ENCODE data around the gene ODAD4. TPM values are rescaled to one million over a fixed set of nuclear protein-coding genes. Genes with fewer than 3 reads are reported as not detected.

Gene ODAD4
- total RNA-seq, 1 donor from 2014 or later: 0.98 TPM

DNA sequence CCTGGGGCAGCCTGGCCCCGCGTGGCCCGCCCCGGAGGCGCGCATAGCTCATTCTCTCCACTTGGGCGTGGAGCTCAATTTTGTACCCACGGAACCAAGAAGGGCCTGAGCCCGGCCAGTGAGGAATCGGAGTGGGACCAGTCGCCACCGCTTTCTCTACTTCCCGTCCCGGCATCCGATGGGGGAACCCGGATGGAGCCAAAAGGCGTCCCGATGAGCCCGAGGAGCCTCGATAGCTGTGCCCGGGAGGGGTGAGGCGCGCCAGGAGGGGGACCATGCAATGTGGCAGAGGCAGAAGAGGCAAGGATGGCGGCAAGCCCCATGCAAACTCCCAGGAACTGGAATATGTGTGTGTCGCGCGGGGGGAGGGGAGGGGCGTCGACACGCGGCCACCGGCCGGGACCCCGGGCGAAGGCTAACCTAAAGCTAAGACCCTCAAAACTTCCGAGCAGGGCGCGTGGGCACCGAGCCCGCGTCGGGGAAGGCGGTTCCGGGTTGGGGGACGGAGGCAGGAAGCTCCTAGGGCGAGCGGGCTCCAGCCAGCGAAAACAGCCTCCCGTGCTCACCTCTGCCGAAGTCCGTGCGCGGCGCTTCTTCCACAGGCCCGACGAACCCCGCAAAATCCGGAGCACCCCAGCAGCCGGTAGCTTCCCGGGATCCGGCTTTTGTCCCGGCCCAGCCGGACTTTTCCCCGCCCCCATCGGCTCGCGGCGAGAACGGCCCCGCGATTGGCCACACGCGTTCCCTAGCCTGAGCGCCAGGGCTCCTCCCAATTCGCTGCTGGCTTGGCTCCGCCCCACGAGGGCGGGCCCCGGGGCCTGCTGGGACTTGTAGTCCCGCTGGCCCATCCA lies 11.9 kb upstream of the ODAD4 start, which contains the start of gene ACLY:
ACLY (minus strand) TSS at position 638 of the 851 bp plus-strand sequence. CDS start 5,078 bp downstream, outside the sequence.
- Mint-ChIP-seq H3K27ac (ENCODE audit: unreplicated experiment) (peak within 1 kb of the TSS; percentile 70), H3K9me3 (ENCODE audit: unreplicated experiment) (no peaks in the 10 kb centered on the region), H3K27me3 (ENCODE audit: low read depth, unreplicated experiment) (no peaks in the 10 kb centered on the region), H3K36me3 (ENCODE audit: low read depth, unreplicated experiment) (peaks cover 8% of the 10 kb centered on the region), H3K4me3 (ENCODE audit: unreplicated experiment) (peak within 1 kb of the TSS; percentile 90), H3K4me1 (ENCODE audit: low read depth, unreplicated experiment) (peaks cover 33% of the 10 kb centered on the region)
- peaks cover 51% of the 10 kb centered on the region for H4K20me1 ChIP-seq (ENCODE audit: insufficient read depth, low read length)
- no peaks in the 10 kb centered on the region for H3K36me3 ChIP-seq (ENCODE audit: insufficient read depth, low read length)
- no peak for FAIRE-seq
- peak within 1 kb of the TSS; percentile 98 for H2AFZ ChIP-seq (ENCODE audit: low read depth, low read length)
- H3K27me3 ChIP-seq (ENCODE audit: insufficient read depth, low read length): no peaks in the 10 kb centered on the region
- H3K27ac ChIP-seq (ENCODE audit: low read depth, low read length): peak within 1 kb of the TSS; percentile 85
- H3K4me2 ChIP-seq (ENCODE audit: low read length): peak within 1 kb of the TSS; percentile 98
- peak; percentile 84 for DNase-seq (ENCODE audit: low read depth)
- no peak for TF ChIP-seq EZH2 (IDR thresholded peaks at IDR 0.05; ENCODE audit: insufficient read depth, low read length)
- TF ChIP-seq, protein P1, sequence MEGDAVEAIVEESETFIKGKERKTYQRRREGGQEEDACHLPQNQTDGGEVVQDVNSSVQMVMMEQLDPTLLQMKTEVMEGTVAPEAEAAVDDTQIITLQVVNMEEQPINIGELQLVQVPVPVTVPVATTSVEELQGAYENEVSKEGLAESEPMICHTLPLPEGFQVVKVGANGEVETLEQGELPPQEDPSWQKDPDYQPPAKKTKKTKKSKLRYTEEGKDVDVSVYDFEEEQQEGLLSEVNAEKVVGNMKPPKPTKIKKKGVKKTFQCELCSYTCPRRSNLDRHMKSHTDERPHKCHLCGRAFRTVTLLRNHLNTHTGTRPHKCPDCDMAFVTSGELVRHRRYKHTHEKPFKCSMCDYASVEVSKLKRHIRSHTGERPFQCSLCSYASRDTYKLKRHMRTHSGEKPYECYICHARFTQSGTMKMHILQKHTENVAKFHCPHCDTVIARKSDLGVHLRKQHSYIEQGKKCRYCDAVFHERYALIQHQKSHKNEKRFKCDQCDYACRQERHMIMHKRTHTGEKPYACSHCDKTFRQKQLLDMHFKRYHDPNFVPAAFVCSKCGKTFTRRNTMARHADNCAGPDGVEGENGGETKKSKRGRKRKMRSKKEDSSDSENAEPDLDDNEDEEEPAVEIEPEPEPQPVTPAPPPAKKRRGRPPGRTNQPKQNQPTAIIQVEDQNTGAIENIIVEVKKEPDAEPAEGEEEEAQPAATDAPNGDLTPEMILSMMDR (IDR thresholded peaks at IDR 0.05; ENCODE audit: insufficient read depth, low read depth, low read length): no peak
- peak within 1 kb of the TSS; percentile 90 for H3K4me3 ChIP-seq (ENCODE audit: insufficient read depth, low read depth, low read length)
- peaks cover 45% of the 10 kb centered on the region for H3K4me1 ChIP-seq (ENCODE audit: insufficient read depth, low read length)
- H3K9ac ChIP-seq (ENCODE audit: low read length): peak within 1 kb of the TSS; percentile 95
- peaks cover 53% of the 10 kb centered on the region for H3K79me2 ChIP-seq (ENCODE audit: insufficient read depth, low read length)
- H3K9me3 ChIP-seq (ENCODE audit: insufficient read depth, low read depth, low read length): no peaks in the 10 kb centered on the region

DNA sequence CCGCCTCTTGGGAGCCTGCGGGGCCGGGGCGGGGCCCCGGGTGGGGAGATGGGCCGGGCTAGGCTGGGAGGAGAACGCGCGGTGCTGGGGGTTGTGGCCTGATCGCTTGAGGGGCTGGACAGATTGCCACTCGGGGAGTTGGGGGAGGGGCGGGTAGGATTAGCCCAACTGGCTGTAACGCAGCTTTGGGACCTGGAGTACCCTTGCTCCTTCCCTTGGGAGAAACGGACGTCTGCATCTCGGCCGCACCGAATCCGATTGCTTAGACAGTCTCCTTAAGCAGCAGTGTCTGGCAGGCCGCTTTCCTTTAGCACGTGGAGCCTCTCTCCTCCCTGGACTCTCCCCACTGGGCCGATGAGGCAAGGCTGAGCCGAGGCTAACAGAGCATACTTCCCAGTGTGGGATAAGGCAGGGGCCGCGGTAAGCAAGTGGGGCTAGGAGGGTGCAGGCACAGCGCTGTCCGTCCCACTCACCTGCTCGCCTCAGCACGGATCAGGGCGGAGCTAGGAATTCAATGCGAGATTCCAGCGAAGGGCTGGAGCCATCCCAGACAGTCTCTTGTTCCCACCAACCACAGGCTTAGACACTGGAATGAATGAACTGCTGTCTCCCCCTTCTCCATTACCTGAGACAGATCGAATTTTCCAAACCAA lies 11.1 kb upstream of the ODAD4 start:
- Histone ChIP-seq H3K36me3 (ENCODE audit: insufficient read depth, low read length) (no peaks in the 10 kb centered on the region), H3K27ac (ENCODE audit: low read depth, low read length) (peak overlapping the region; percentile 35), H4K20me1 (ENCODE audit: insufficient read depth, low read length) (peaks cover 43% of the 10 kb centered on the region), H2AFZ (ENCODE audit: low read depth, low read length) (peak overlapping the region; percentile 98), H3K79me2 (ENCODE audit: insufficient read depth, low read length) (peaks cover 45% of the 10 kb centered on the region), H3K4me3 (ENCODE audit: insufficient read depth, low read depth, low read length) (peak overlapping the region; percentile 53), H3K27me3 (ENCODE audit: insufficient read depth, low read length) (no peaks in the 10 kb centered on the region), H3K9me3 (ENCODE audit: insufficient read depth, low read depth, low read length) (no peaks in the 10 kb centered on the region), H3K9ac (ENCODE audit: low read length) (peak overlapping the region; percentile 67), H3K4me2 (ENCODE audit: low read length) (peak overlapping the region; percentile 98), H3K4me1 (ENCODE audit: insufficient read depth, low read length) (peaks cover 38% of the 10 kb centered on the region)
- Mint-ChIP-seq H3K36me3 (ENCODE audit: low read depth, unreplicated experiment) (peaks cover 4% of the 10 kb centered on the region), H3K9me3 (ENCODE audit: unreplicated experiment) (no peaks in the 10 kb centered on the region), H3K4me1 (ENCODE audit: low read depth, unreplicated experiment) (peaks cover 26% of the 10 kb centered on the region), H3K27me3 (ENCODE audit: low read depth, unreplicated experiment) (no peaks in the 10 kb centered on the region), H3K4me3 (ENCODE audit: unreplicated experiment) (peak overlapping the region; percentile 77), H3K27ac (ENCODE audit: unreplicated experiment) (peak overlapping the region; percentile 62)
- FAIRE-seq: no peak
- TF ChIP-seq EZH2 (IDR thresholded peaks at IDR 0.05; ENCODE audit: insufficient read depth, low read length): no peak
- TF ChIP-seq, protein P1 (IDR thresholded peaks at IDR 0.05; ENCODE audit: insufficient read depth, low read depth, low read length): no peak
- no peak for DNase-seq (ENCODE audit: low read depth)
